Embryonic facial prominence (tissue), 1 donor: ENCODE results near the gene GRIFIN.
A peak's percentile ranks its signal among the peaks of the same experiment; 100 is the strongest.
"Not testable (repeated sequence)": the region's sequence is repeated elsewhere in the genome, so short reads cannot be mapped to it uniquely, and the experiment has no call there.

ENCODE experiments used
- DNase-seq: peaks from one replicate; pipeline ENCODE4 v3.0.0-alpha.2; 2016; ENCODE audit errors: extremely low spot score

The GRIFIN gene

DNA sequence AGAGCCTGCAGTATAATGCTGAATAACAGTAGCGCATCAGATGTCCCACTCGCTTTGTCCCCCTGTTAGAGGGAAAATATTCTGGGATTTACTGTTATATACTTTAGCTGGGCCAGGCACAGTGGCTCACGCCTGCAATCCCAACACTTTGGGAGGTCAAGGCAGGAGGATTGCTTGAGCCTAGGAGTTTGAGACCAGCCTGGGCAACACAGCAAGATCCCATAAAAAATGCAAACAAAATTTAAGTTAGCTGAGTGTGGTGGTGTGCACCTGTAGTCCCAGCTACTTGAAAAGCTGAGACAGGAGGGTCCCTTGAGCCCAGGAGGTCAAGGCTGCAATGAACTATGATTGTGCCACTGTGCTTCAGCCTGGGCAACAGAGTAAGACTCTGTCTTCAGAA, 22.3 kb downstream of the GRIFIN start:
- not testable (repeated sequence) for DNase-seq

DNA sequence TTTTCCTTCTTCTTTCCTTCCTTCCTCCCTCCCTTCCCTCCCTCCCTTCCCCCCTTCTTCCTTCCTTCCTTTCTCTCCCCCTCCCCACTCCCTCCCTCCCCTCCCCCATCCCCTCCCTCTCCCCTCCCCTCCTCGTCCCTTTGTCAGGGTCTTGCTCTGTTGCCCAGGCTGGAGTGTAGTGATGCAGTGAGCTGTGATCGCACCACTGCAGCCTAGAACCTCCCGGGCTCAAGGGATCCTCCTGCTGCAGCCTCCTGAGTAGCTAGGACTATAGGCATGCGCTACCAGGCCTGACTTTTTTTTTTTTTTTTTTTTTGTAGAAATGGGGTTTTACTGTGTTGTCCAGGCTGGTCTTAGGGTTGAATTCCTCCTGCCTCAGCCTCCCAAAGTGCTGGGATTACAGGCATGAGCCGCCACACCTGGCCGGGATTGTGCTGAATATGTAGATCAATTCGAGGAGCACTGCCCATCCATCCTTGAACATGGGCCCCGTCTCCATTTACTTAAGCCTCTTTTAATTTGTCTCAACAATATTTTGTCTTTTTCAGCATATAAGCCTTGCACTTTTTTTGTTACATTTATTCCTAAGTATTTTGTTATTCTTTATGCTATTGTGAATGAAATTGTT, 23.4 kb downstream of the GRIFIN start:
- no peak for DNase-seq

DNA sequence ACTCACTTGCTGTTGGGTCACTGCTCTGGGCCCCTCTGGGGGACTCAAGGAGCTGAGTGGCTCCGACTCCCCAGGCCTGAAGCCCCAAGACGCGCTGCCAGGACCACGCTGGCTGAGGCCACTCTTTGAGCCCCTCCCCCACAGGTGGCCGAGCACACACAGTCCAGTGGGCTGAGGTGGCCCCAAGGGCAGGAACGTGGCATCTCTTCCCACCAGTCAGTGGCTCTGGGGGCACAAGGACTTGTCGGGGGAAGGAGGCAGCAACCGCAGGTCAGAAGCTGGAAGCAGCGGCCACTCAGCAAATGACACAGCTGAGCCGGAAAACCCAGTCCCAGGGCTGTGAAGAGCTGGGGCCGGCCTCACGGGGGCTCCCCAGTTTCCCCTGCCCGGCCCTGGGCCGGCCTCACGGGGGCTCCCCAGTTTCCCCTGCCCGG, 24.1 kb downstream of the GRIFIN start:
- no peak for DNase-seq

GRCh38 chr7:2451171-2452073, 24.8 kb downstream of the GRIFIN start:
- DNase-seq, result no peak

DNA sequence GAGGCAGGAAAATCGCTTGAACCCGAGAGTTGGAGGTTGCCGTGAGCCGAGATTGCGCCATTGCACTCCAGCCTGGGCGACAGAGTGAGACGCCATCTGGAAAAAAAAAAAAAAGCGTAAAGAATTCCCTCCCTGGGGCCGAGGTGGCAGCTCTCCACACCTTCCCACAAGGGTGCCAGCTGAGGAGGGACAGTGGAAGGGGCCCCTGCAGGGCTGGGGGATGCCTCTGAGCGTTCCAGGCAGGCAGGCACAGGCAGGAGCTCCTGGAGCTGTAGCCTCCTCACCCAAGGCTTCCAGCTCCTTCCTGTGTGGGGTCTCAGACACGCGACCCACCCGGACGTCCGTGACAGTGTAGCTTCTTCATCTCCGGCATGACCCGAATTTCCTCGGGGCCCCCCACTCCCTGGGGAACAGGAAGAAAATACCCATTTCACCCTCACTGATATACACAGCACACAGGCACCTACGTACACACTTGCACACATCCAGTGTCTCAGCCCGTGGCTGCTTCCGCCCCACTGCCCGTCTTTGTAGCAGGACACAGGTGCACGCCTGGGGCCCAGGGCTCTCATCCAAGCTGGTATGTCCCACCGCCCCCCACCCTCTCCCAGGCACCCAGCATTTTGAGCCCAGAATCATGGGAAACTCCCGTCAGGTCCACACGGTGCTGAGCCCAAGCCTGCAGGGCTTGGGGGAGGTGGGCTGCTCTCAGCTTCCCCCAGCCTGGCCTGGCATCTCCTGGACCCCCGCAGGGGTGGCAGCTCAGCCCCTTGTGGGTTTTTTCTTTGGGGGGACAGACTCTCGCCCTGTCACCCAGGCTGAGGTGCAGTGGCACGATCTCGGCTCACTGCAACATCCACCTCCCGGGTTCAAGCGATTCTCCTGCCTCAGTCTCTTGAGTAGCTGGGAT, 25.7 kb downstream of the GRIFIN start:
- DNase-seq, result no peak

DNA sequence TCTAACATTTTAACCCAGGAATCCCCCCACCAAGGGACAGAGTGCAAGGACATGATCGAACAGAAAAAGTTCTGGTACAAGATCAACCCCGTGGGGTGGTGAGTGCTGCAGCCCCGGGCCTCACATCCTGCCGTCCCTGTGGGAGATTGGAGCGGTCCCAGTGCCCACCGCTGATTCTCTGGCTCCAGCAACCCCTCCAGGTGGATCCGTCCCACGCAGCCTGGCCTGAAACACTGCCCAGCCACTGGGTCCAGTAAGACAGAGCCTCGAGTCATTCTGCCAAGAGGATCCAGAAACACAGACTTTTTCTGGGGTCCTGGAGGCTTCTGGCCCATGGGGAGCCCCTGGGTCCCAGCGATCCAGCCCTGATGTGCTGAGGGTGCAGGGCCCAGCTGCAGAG, 29.5 kb downstream of the GRIFIN start:
- no peak for DNase-seq

DNA sequence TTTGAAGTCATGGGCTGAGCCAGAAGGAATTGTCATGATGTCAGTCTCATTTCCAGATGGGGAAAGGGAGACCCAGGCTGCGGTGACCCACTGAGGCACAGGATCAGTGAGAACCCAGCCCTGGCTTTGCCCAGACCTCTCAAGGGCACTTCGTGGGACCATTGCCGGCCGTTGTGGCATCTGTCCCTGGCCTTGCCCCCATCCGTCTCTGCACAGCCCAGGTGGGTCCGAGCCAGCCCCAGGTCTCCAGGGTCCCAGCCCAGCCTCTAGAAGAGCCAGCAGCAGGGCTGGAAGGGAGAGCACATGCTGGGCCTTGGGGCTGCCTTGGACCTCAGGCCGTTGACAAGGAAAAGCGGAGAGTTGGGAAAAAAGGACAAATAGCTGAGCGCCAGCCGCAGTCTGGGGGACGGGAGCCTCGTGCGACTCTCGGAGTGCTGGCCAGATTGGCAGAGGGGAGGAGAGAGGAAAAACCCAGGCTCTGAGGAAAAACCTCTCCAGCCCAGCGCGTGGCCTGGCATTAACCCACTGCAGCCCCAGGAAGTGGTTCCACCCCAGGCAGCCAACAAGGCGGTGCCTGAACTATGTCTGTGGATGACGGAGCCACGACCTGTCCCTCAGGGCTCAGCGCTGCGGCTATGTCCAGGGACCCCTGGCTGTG, 30.2 kb downstream of the GRIFIN start:
- no peak for DNase-seq

- no peak for DNase-seq
These were observed 31.2 kb downstream of the GRIFIN start for GRCh38 chr7:2445047-2445446.

DNA sequence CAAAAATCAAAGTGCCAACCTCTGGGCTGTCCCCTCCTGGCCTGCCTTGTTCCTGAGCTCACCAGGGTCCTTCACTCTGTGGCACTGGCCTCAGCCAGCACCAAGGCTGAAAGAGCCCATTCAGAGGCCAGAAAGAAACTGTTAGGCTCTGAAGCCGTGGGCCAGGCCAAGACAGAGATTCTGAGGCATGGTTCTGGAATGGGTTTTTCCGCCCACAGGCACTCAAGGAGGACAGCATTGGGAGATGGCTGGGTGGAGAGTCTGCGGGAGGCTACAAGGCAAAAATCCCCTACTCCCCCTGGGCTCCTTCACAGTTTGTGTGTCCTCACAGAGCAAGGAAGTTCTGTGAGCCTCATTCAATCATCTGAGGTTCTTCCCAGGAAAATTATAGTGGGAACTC, 31.7 kb downstream of the GRIFIN start:
- DNase-seq, result no peak

- no peak for DNase-seq
These were observed 32.7 kb downstream of the GRIFIN start for GRCh38 chr7:2443491-2443890.

DNA sequence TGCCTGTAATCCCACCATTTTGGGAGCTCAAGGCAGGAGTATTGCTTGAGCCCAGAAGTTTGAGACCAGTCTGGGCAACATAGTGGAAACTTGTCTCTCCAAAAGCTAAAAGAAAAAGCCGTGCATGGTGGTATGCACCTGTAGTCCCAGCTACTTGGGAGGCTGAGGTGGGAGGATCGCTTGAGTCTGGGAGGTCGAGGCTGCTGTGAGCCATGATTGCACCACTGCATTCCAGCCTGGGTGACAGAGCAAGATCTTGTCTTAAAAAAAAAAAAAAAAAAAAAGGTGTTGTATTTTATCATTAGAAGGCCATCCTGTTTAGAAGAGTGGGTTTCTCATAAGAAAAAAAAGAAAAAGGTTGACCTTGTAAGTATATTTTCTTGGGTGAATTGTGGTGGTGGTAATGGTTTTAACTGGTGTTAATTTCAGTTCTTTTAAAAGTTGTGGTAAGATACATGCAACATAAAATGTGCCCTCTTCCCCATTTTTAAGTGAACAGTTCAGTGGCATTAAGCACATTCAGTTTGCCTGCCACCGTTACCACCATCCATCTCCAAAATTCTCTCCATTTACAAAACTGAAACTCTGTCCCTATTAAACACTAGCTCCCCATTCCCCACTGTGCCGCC, 34.7 kb downstream of the GRIFIN start:
- DNase-seq, result no peak

GRCh38 chr7:2440608-2441245, 35.5 kb downstream of the GRIFIN start:
- peak; percentile 46 for DNase-seq

GRCh38 chr7:2438775-2439174, 37.4 kb downstream of the GRIFIN start:
- no peak for DNase-seq

DNA sequence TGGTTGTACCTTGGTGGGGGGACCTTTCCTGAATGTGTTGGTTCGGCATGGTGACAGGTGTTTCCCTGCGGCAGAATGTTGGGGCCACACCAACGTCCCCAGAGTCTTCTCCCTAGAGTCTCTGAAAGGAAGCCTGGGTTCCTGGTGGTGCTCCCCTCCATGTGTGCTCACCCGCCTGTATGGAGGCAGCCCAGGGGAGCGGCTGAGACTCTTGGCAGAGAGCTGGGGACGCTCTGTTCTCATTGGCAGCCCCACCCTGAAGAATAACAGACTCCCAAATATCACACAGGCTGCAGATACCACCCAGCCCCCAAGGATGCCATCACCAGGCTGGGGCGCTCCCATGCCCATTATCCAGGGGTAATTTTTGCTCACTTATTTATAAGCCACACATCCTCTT, 38.0 kb downstream of the GRIFIN start:
- DNase-seq, result no peak

DNA sequence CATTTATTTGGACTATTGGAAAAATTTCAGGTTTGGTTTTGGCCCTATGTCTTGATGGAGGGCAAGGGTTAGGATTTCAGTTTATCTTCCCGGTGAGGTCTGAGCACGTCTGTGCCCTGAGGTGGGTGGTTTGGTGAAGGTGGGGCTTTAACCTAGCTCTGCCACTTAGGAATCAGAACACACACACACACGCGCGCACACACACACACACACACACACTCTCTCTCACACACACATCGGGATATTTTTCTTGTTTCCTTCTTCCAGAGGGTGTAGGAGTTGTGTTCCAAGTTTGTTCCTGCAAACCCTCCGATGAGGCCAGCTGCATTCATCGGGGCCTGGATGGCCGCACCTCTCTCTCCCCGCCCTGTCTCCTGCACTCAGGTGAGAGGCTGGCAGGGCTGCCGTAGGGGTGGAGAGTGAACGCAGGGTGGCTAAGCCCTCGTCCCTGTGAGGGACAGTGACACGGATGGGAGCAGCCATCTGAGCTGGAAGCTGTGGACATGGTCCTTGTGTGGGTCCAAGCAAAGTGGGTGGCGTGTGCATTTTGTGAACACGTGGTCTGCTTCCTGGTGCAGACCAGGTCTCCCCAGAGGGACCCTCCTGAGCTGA, 38.6 kb downstream of the GRIFIN start:
- no peak for DNase-seq

- DNase-seq, result no peak
These were observed 39.1 kb downstream of the GRIFIN start for GRCh38 chr7:2437136-2437535.

GRCh38 chr7:2436341-2437104, 39.7 kb downstream of the GRIFIN start:
- DNase-seq, result no peak

DNA sequence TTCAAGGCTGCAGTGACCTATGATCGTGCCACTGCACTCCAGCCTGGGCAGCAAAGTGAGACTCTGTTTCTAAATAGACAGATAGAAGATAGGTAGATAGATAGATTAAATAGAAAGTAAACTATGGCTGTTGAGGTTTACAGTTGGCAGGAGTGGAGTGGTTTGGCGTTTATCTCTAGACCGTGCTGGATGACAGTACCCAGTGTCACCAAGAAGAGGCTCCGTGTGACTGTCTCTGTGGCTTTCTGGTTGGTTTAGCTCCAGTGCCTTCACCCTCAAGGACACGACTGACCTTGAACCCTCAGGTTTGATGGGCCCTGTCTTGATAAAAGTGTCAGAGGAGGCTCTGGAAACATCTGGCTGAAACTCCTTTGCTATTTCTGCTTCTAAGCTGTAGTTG, 41.1 kb downstream of the GRIFIN start:
- DNase-seq, result no peak

DNA sequence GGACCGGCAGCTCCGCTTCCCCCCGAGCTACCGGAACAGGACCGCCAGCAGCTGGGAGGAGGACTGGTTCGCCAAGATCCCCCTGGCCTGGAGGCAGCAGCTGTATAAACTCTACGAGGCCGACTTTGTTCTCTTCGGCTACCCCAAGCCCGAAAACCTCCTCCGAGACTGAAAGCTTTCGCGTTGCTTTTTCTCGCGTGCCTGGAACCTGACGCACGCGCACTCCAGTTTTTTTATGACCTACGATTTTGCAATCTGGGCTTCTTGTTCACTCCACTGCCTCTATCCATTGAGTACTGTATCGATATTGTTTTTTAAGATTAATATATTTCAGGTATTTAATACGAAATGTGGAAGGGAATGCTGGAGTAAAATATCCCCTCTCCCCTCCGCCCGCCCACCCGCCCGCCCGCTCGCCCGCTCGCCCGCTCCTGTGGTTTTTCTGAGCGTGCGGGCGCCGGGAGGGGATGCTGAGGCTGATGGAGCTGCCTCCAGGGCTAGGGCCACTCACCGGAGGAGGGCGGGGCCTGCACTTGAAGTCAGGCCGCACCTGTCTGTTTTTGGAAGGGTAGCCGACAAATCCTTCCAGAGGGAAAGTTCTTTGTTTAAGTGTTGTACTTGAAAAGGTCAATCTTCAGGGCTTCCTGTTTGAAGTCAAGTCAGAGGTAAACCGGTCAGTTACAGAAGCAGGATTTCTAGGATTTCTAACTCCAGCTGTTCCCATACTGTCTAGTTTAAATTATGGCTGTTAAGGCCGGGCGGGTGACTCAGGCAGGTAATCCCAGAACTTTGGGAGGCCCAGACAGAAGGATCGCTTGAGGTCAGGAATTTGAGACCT, 42.3 kb downstream of the GRIFIN start:
- DNase-seq, result no peak
